NCI-H2196 (cell line): ENCODE results near the gene ANKRD12.

ENCODE experiments used
- DNase-seq: peaks from one replicate; lab custom pipeline; 2025; ENCODE audit not compliant: unreplicated experiment; lab: John Stamatoyannopoulos, UW

ANKRD12 gene

GRCh38 chr18:9285604-9286003 is 149.0 kb downstream of the ANKRD12 start:
- DNase-seq: no peak

- DNase-seq: no peak
These were observed 150.5 kb downstream of the ANKRD12 start for GRCh38 chr18:9287036-9287435.

- DNase-seq: no peak
These were observed 153.1 kb downstream of the ANKRD12 start for GRCh38 chr18:9289698-9290097.

- no peak for DNase-seq
These were observed 153.6 kb downstream of the ANKRD12 start for GRCh38 chr18:9290156-9290555.

- no peak for DNase-seq
These were observed 155.5 kb downstream of the ANKRD12 start for GRCh38 chr18:9292047-9292446.

GRCh38 chr18:9293948-9294347 is 157.4 kb downstream of the ANKRD12 start:
- no peak for DNase-seq

- no peak for DNase-seq
These were observed 159.8 kb downstream of the ANKRD12 start for GRCh38 chr18:9296233-9297006.

GRCh38 chr18:9297007-9297393 is 160.4 kb downstream of the ANKRD12 start:
- DNase-seq: no peak

GRCh38 chr18:9304388-9305070 is 167.9 kb downstream of the ANKRD12 start:
- no peak for DNase-seq

- no peak for DNase-seq
These were observed 182.8 kb downstream of the ANKRD12 start for GRCh38 chr18:9319333-9319732.

- DNase-seq: no peak
These were observed 184.5 kb downstream of the ANKRD12 start for GRCh38 chr18:9321017-9321452.

GRCh38 chr18:9321736-9322135 is 185.2 kb downstream of the ANKRD12 start:
- DNase-seq: no peak

- DNase-seq: no peak
These were observed 186.2 kb downstream of the ANKRD12 start for GRCh38 chr18:9322744-9323143.

- DNase-seq: no peak
These were observed 187.3 kb downstream of the ANKRD12 start for GRCh38 chr18:9323750-9324445.

GRCh38 chr18:9325716-9326115 is 189.1 kb downstream of the ANKRD12 start:
- DNase-seq: no peak

- DNase-seq: no peak
These were observed 192.2 kb downstream of the ANKRD12 start for GRCh38 chr18:9328776-9329175.

GRCh38 chr18:9329471-9329870 is 192.9 kb downstream of the ANKRD12 start:
- no peak for DNase-seq

GRCh38 chr18:9330419-9330818 is 193.8 kb downstream of the ANKRD12 start:
- DNase-seq: no peak

GRCh38 chr18:9333441-9334328 is 197.1 kb downstream of the ANKRD12 start:
- no peak for DNase-seq

- peak; percentile 93 for DNase-seq
These were observed 197.9 kb downstream of the ANKRD12 start, which contains the start of gene TWSG1 for GRCh38 chr18:9334329-9334972. TWSG1 (plus strand) TSS chr18:9334773; CDS start chr18:9337230, 2,457 bp downstream.
